ENCODE results near the gene MUC5B.

Gene MUC5B

DNA sequence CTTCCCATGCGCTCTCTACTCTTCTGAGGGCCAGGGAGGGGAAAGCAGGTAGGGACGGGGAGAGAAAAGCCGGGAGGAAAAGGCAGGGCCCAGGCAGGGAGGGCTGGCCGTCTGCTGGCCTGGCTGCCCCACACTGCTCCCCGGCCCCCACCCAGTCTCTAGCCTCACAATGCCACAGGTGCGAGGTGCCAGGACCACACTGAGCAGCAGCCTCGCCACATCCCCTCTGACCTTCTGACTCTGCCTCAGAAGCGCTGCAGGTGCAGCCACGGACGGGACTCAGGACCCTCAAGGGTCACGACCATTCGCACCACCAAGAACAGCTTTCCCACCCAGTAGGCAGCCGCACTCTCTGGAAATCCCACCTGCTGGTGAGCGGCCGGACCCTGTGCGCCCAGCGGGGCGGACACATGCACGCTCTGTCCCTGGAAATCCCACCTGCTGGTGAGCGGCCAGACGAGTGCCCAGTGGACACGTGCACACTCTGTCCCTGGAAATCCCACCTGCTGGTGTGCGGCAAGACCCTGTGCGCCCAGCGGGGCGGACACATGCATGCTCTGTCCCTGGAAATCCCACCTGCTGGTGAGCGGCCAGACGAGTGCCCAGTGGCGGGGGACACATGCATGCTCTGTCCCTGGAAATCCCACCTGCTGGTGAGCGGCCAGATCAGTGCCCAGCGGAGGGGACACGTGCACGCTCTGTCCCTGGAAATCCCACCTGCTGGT lies 66.5 kb downstream of the MUC5B start:
- DNase-seq = no peak

DNA sequence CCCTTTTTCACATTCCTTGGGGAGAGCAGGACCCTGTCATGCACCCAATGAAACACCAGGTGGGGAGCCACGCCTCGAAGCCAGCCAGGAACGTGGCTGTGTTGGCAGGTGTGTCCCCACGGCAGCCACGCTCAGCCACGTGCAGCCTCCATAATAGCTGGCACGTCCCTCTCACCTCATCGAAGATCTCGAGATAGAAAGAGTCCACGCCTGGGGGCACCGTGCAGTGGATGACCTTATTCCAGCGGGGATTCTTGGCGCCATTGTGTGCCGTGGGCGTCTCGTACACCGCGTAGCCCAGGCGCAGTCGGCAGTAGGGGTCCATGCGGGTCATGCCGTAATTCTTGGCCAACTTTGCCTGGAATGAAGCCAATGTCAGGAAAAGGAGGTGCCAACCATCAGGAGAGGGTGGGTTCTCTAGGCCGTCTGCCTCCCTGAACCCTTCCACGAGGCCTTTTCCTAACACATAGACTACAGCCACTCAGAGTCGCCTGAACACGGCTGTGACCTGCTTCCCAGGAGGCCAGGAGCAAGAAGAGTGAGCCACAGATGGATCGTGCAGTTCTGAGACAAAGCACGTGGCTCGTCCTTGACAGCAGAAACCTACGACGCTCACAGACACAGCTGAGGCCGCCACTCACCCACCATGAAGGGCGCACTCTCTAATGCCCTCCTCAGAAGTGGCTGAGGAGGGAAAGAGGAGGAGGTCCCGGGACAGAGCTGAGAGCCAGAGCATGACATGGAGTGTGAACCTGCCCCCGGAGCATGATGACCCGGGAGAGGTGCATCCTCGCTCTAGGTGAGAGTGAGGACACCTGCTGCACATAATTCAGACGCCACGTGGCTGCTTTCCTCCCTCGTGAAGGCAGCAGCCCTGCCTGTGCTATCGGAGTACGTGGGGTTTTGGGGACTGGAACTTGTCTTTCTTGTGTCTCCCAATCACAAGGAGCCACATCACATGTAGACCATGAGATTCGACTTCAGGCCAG lies 67.5 kb downstream of the MUC5B start:
- DNase-seq = no peak

DNA sequence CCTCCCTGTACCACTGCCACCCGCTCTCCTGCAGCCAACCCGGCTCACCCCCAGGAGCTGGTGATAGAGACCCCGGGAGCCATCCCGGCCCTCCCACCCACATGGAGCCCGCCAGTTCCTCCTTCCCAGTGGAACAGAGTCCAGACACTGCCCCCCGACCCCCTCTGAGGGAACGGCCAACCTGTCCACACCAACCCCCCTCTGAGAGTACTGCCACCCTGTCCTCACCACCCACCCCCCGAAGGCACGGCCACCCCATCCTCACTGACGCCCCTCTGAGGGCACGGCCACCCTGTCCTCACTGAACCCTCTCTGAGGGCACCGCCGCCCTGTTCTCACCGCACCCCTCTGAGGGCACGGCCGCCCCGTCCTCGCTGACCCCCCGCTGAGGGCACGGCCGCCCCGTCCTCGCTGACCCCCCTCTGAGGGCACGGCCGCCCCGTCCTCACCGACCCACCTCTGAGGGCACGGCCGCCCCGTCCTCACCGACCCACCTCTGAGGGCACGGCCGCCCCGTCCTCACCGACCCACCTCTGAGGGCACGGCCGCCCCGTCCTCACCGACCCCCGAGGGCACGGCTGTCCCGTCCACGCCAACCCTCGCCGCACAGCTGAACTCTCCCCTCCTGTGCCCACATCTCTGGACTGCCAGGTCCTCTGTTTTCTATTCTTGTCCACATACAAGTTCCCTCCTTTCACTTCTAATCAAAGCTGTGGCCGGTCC lies 68.6 kb downstream of the MUC5B start:
- DNase-seq = no peak

DNA sequence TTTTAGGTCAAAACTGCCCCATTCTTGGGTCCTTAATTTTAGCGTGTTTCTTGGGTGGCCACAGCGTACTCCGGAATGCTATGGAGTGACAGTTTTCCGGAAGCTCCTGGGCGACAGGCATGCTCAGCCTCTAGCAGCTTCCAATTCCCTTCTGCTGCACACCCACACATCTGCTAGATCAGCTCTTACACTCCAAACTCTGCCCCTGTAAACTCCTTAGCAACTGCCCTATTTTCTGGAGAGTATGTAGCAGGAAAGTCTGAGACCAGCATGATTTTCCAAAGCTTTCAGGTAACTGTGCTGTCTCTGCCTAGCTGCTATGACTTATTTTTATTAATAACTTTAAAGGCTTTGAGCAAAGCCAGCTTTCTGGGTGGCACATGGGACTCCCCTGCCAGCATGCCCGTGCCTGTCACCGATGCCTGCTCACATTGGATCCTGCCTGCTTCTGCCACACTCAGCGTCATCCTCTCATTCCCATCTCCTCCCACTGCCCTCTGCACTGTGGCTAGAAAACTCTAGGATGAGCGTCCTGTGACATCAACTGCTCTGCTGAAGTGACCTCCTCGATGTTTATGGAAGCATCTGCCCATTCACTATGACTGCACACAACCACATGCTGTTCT lies 69.3 kb downstream of the MUC5B start:
- no peak for DNase-seq

DNA sequence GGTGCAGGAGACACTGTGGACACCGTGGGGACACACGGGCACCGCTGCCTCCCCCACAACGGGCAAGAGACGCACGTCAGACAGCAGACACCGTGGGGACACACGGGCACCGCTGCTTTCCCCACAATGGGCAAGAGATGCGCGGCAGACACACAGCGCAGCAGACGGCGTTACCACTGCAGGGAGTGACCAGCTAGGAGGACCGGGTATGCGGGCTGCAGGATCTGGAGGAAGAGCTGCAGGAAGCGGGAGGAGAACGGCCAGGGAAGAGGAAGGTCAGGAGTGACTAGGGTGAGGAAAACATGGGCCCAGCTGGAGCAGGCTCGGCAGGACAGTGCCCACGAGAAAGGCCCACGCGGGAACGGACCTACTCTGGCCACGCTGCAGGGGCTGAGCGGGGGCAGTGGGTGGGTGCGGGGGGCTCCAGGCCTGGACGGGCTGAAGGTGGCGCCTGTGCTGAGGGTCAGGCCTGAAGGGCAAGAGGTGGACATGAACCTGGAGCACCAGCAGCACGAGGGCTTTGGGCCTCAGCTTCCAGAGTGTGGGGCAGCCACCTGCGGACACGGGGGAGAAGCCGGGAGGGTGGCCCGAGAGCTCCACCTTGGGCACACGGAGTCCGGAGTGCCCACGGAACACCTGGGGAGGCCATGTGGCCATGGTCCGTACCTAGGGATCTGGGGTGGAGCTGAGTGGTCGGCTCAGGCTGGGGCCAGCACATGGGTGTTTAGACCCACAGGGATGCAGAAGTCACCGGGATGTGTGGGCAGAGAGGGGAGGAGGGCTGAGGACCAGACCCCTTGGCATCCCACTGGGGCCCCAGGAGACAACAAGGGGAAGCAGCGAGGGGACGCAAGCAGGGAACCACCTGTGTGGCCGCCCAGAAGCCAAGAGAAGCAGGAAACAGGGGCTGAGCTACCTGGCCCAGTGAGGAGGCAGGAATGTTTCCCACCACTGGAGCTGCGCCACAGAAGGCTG lies 70.1 kb downstream of the MUC5B start:
- no peak for DNase-seq

DNA sequence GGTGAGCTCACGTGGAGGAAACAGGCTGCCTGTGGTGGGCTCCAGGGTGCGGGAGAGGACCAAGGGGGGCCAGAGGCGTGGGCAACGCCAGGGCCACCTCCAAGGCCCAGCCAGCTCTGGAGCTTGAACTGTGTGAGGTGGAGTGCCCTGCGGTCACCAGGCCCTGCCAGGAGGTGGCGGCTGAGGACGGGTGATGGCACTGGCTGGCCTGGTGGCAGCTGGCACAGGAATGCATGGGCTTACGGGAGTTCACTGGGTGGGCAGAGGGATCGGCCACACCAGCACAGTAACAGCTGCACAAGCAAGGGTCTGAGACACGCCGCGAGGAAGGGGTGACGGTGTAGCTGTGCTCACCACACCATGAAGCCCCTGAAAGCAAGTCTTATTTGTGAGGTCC lies 70.8 kb downstream of the MUC5B start:
- no peak for DNase-seq

DNA sequence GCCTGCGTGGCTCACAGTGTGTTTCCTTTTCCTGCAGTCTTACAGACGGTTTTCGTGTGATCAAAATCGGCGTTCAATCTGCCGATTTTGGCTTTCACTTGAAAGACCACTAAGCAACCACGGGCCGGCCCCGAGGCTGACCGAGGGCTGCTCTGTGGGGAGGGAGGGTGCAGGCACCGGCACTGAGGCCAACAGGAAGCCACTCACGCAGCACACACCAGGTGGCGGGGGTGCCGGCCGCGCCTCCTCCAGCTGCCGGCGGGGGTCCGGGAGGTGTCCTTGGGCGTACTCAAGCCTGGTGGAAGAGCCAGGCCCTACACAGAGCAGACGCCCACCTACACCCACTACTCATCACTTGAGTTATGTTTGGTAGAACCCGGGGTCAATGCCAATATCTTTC lies 72.2 kb downstream of the MUC5B start:
- DNase-seq = no peak

DNA sequence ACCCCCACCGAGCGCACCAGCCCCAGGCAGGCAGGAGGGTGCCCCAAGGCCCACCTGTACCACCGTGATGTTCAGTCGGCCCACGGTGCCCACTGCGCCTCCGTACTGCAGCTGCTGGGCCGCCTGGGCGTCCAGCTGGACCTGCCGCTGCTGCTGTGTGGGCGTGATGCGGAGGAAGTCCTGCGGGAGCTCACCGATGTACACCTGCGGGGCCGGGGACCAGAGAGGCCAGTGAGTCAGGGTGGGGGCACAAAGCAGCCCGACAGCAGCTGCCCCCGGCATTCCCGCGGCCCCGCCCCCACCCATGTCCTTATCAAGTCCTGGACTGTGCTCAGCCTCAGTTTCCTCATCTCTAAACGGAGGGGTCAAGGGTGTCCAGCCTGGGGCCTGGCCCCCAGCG lies 72.7 kb downstream of the MUC5B start:
- DNase-seq = no peak

DNA sequence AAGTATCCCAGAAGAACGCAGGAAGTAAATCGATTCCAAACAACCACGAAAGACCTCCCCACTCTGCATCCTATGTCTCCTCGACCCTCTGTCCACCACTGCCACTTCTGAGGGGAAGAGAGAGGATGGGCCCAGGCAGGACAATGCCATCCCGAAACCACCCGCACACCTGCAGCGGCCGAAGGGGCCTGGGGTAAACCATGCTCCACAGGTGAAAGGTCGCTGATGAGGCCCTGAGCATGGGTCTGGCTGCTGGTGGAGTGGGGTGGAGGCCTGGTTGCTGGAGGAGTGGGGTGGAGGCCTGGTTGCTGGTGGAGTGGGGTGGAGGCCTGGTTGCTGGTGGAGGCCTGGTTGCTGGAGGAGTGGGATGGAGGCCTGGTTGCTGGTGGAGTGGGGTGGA lies 73.4 kb downstream of the MUC5B start:
- no peak for DNase-seq

DNA sequence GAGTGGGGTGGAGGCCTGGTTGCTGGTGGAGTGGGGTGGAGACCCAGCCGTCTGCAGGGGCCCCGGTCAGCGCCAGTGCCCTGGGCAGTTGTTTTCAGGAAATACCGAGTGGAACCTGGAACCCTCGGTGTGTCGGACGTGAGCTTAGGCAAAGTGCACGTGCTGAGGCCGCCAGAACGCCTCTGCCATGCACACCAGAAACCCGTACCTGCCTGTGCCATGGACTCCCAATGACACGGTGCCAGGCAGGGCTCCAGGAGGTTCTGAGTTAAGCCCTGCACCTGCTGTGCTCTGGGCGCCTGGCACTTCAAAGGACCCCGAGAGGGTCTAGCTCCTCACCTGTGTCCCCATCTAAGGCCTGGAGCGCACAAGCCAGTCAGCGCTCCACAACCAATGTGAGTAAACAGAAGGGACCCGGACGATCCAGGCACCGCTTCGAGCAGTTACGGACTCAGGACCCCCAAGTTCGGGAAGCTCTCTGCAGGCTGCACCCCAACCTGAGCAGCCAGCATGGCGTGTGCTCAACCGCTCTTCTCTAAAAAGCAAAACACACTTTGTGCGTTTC lies 74.2 kb downstream of the MUC5B start:
- no peak for DNase-seq

DNA sequence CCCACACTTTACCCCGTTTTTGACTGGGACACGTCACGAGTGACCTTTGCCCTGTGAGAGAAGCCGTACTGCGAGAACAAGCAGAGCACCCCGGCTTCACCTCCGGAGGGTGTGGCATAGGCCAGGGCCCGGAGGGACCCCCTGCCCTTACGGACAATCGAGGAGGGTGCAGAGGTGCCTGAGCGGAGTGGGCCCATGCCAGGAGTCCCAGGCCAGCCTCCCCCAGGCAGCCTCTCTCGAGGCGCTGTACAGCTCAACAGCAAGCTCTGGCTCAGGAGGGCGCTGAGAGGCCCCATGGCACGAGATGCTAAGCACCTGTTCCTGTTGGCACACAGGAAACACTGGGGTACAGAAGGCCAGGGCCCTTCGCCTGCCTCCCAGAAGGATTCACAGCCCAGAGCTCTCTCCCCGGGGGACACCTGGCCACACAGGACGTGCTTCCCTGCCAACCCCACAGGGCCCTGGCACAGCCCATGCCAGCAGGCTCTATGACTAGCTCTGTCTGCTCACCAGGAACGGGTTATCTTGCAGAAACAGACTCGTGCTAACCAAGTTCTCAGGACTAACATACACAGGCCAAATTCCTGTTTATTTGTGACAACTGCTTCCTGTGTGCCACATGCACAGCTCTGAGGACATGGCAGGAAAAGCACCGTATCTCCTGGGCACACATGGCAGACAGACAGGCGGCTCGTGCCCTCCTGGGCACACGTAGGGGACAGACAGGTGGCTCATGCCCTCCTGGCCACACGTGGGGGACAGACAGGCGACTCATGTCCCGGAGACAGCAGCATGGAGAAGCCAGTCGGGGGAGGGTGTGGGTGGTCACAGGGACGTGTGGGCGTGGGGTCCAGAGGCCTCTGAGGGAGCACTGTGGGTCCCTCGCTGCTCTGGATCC lies 75.0 kb downstream of the MUC5B start:
- DNase-seq = no peak

DNA sequence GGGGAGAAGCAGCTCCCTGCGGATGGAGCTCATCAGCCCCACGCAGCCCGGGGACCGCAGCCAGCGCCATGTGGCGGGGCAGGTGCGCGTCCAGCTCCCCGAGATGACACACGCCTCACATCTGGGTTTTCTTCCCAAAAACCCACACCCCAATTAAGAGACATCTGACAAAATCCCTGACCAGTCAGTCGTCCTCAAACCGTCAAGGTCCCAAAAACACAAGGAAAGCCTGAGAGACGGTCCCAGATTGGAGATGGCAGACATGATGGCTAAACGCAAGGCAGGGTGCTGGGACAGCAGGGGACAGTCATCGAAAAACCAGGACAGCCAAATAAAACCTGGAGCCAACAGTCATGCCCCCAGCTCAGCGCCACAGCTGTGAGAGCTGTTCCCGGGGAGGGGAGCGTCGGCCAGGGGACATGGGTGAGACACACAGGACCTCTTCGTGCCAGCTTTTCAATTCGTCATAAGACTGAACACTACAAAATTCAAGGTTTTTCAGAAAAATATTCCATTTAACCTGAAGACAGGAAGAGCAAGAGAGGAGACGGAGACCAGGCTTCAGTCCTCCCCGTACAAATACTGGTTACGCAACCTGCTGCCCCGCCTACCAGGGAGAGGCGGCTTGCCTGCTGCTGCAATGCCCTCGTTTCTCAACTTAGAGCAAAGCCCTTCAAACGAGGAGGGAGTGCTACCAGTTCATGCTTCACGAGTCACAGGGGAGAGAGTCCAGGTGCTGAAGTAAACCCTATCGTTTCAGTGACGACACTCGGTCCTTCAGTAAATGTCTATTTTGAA lies 76.0 kb downstream of the MUC5B start:
- DNase-seq = peak; percentile 85

DNA sequence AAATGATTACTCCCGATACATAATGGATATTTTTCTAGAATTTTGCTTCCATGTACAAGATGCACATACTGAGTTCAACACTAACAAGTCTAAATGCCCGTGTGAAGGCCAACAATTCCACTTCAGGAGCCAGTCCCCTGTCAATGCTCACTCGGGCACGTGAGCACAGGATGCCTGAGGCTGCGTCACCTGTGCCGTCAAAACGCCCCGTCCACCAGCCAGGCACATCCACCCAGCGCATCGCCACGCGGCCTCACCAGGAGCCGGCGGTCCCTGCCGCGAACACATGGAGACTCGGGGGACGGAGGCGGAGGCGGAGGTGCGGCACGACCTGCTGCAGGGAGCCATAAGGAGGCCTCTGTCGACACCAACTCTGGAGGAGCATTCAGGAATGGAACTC lies 76.8 kb downstream of the MUC5B start:
- DNase-seq = no peak

DNA sequence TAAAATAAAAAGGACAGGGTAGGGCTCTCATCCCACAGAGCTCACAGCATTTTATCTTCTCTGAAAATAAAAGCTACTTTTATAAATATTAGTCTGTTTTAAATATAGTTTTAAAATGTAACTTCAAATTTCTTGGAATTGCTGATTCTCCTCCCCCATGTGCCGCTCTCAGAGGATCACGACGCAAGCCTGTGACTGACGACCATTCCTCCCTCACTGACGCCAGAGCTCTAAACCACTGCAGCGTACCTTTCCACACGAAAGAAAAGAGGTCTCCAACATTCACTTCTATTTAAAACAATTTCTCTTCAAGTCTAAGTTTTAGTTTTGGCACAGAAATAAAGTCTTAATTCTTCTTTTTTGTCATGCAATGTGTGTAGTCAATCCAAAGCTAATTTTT lies 77.3 kb downstream of the MUC5B start:
- no peak for DNase-seq

DNA sequence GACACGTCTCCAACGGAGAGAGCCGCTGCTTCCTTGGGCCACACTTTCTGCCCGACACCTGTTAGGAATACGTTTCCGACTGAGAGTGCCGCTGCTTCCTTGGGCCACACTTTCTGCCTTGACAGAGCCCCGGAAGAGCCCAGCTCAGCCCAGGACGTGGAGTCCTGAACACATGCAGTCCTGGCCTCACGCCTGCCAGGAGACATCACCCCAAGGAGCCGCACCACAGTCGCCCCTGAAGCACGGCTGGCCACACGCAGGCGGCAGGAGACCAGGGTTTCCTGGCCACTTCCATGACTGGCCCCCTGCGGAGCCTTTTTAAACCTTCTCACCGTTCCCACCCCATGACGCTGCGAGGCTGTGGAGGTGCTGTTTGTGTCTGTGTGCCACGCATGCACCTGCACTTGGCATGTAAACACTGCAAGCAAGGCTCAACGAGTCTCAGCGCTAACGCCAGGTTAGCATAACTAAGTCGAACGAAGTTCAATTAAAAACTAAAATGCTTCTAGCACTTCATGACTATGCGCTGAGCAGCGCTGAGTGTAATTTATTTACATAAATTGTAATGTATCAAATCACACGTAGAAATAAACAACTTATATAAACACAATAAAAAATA lies 77.8 kb downstream of the MUC5B start:
- no peak for DNase-seq

DNA sequence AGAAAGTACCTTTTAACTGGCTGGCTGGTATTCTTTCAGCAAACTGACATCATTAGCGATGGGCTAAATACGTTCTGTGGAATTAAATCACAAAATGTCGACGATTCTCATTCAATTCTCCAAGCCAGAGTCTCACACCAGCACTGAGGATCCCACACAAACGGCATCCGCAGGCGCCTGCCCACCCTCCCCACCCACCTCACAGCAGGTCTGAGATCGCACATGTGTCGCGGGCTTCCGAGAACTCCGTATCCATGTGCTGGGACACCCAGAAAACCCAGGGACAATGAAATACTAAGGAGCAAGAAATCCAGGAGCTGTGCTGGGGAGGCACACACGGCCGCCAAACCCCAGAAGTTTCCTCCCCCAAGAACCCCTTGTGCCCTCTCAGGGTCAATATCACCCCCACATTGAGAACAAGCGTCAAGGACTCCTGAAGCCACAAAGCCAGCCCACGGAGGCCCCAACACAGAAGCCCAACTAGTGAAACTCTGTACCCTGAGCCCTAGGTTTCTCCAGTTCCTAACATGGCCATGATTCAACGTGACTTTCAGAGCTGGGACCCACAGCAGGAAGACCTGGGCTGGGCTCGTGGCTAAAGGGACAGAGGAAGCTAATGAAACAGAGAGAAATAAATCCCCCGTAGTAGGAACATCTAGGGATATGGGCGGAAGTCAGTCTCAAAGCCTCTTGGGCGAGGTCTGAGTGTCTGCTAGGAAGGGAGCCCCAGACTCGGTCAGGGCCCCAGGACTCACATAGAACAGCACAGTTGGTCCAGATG lies 78.5 kb downstream of the MUC5B start:
- peak; percentile 4 for DNase-seq

DNA sequence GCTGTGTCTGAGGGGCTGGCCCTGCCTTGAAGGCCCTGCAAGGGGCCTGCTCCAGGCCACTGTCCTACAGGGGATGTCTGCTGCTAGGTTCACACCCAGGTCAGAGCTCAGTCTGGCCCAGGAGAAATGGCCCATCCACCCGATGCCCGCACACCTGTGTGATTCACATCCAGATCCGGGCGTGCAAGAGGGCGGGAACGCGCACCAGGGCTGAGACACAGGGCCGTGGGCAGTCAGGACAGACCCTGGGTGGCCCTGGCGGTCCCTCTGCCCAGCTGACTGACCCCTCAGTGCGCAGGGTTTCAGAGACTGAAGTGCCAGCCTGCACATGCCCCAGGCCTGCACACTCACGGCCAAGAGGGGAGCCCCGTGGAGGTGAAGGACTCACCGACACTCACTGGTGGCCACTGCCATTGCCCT lies 79.2 kb downstream of the MUC5B start:
- no peak for DNase-seq

DNA sequence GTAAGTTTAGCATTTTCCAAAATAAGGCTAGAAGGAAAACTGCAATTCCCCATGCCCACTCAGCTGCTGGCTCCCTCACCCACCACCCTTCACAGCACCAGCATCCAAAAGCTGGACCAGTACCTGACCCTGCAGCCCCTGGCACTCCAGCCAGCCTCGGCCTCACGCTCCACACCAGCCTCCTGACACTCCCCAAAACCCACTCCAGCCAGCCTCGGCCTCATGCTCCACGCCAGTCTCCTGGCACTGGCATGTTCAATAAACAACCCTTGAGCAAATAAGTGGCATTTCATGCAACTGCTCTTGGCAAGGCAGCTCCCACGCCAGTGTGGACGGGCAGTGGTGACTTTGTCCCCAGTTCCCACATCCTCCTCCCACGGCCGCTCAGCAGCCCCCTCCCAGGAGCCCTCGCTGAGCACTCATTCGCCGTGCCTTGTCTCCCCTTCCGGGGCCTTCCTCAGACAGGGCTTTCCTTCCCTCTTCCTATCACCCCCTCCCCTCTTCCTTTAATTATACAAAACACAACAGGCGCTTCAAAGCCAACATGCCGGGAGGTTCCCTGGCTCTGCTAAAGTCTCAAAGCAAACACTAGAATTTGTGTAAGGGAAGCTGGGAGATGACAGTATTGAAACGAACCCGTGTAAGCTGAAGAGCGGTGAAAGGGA lies 79.7 kb downstream of the MUC5B start:
- DNase-seq = no peak
